PC-9 (cell line): ENCODE measurements around the gene RFX2.

Experiments
- CTCF ChIP-seq: fragments of 200-600 bp; sonication (generic); conservative IDR thresholded peaks from 2 replicates; pipeline ENCODE4 v1.6.1; 2017; ENCODE audit warnings: mixed run types, antibody characterized with exemption, mild to moderate bottlenecking, moderate library complexity
- EZH2 ChIP-seq: fragments of 200-600 bp; sonication (generic); IDR thresholded peaks from 2 replicates; pipeline ENCODE4 v1.8.0; 2017; ENCODE audit warnings: antibody characterized with exemption, low read depth

DNA sequence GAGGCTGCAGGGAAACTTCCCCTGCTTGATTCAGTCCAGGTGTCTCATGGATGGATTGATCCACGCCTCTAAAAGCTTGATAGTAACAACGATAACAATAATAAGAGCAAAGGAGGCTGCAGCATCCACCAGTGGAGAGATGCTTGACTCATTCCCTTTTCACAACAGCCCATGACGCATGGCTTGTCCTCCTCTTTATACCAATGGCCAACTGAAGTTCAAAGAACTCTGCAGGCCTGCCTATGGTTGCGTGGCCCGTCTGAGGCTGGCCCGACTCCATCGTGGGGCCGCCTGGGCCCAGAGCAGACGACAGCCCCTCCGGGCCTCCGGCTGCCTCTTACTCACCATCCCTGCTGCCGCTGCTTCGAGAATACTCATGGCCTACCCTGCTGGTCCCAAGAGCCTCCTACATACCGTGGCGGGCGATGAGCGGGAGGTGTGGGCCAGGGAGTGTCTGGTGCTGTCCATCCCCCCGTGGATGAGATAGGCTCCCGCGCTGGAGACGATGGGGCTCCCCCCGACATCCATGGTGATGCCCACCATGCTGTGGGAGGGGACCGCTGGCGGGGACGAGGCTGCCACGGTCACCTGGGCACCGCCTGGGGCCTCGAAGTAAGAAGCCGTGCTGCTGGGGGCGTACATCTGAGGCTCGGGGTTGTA is 70.6 kb downstream of the RFX2 start:
- no peak for TF ChIP-seq CTCF
- no peak for TF ChIP-seq EZH2
